HUES6 (cell line): ENCODE measurements around the gene CCT7.

Experiments
- H3K27ac ChIP-seq: 2 replicates; pipeline ENCODE4 v1.7.0; 2013; ENCODE audit warnings: low read depth, mild to moderate bottlenecking, low read length, inconsistent platforms
- H3K27me3 ChIP-seq: 2 replicates; pipeline ENCODE4 v1.6.1; 2013; ENCODE audit warnings: low read length; ENCODE audit not compliant: control insufficient read depth, insufficient read depth
- H3K36me3 ChIP-seq: 2 replicates; pipeline ENCODE4 v1.6.1; 2013; ENCODE audit warnings: low read length; ENCODE audit not compliant: control insufficient read depth, insufficient read depth
- H3K4me1 ChIP-seq: 2 replicates; pipeline ENCODE4 v1.6.1; 2013; ENCODE audit warnings: low read length; ENCODE audit not compliant: control insufficient read depth, insufficient read depth
- H3K4me3 ChIP-seq: 2 replicates; pipeline ENCODE4 v1.5.1; 2013; ENCODE audit warnings: low read depth, low read length
- H3K9ac ChIP-seq: one replicate; pipeline ENCODE4 v1.6.1; 2013; ENCODE audit warnings: mild to moderate bottlenecking, low read length
- H3K9me3 ChIP-seq: 2 replicates; pipeline ENCODE4 v1.6.1; 2013; ENCODE audit warnings: low read depth, low read length; ENCODE audit not compliant: control insufficient read depth, insufficient read depth

The CCT7 gene

GRCh38 chr2:73272270-73272669 lies 38.2 kb downstream of the CCT7 start:
- no peaks in the 10 kb centered on the region for H3K36me3 ChIP-seq
- peaks cover 7% of the 10 kb centered on the region; the same call in 1 of the 2 replicates for H3K4me1 ChIP-seq
- peaks cover 53% of the 10 kb centered on the region for H3K27me3 ChIP-seq
- H3K4me3 ChIP-seq = no peak overlapping the region
- no peaks in the 10 kb centered on the region for H3K9me3 ChIP-seq
- no peak overlapping the region for H3K9ac ChIP-seq
- H3K27ac ChIP-seq = no peak overlapping the region

- peaks cover 1% of the 10 kb centered on the region; the same call in 1 of the 2 replicates for H3K4me1 ChIP-seq
- no peak overlapping the region for H3K4me3 ChIP-seq
- no peaks in the 10 kb centered on the region for H3K9me3 ChIP-seq
- no peaks in the 10 kb centered on the region for H3K36me3 ChIP-seq
- H3K9ac ChIP-seq = no peak overlapping the region
- H3K27me3 ChIP-seq = peaks cover 20% of the 10 kb centered on the region
- H3K27ac ChIP-seq = no peak overlapping the region
Measured at GRCh38 chr2:73279852-73280251, 45.7 kb downstream of the CCT7 start.

- Histone ChIP-seq H3K9ac (no peak overlapping the region), H3K27me3 (peaks cover 34% of the 10 kb centered on the region), H3K4me3 (no peak overlapping the region), H3K27ac (no peak overlapping the region), H3K9me3 (no peaks in the 10 kb centered on the region), H3K36me3 (no peaks in the 10 kb centered on the region), H3K4me1 (peaks cover 6% of the 10 kb centered on the region)
Measured at GRCh38 chr2:73281244-73281643, 47.1 kb downstream of the CCT7 start.

GRCh38 chr2:73282924-73283544 lies 48.9 kb downstream of the CCT7 start:
- Histone ChIP-seq H3K4me3 (peak overlapping the region; percentile 65), H3K36me3 (no peaks in the 10 kb centered on the region), H3K27ac (no peak overlapping the region), H3K9ac (no peak overlapping the region), H3K9me3 (no peaks in the 10 kb centered on the region), H3K27me3 (peaks cover 52% of the 10 kb centered on the region), H3K4me1 (peaks cover 6% of the 10 kb centered on the region)

- Histone ChIP-seq H3K27ac (no peak overlapping the region), H3K27me3 (peaks cover 58% of the 10 kb centered on the region), H3K36me3 (no peaks in the 10 kb centered on the region), H3K9me3 (no peaks in the 10 kb centered on the region), H3K4me1 (peaks cover 6% of the 10 kb centered on the region), H3K4me3 (peak overlapping the region; percentile 65), H3K9ac (peak overlapping the region; percentile 9)
Measured at GRCh38 chr2:73283545-73284295, 49.6 kb downstream of the CCT7 start.

GRCh38 chr2:73284296-73285158 lies 50.4 kb downstream of the CCT7 start, which contains the start of gene FBXO41:
TSS of gene FBXO41 (minus strand) at chr2:73284478. CDS start at chr2:73269630, 14,848 bp downstream.
- peaks cover 6% of the 10 kb centered on the region for H3K4me1 ChIP-seq
- peak within 1 kb of the TSS; percentile 65 for H3K4me3 ChIP-seq
- H3K27ac ChIP-seq = no peak within 1 kb of the TSS
- peaks cover 66% of the 10 kb centered on the region for H3K27me3 ChIP-seq
- peak within 1 kb of the TSS; percentile 30 for H3K9ac ChIP-seq
- no peaks in the 10 kb centered on the region for H3K9me3 ChIP-seq
- no peaks in the 10 kb centered on the region for H3K36me3 ChIP-seq

GRCh38 chr2:73285159-73285739 lies 51.1 kb downstream of the CCT7 start:
- Histone ChIP-seq H3K27me3 (peaks cover 74% of the 10 kb centered on the region), H3K4me3 (peak overlapping the region; percentile 65), H3K36me3 (no peaks in the 10 kb centered on the region), H3K27ac (no peak overlapping the region), H3K9ac (no peak overlapping the region), H3K9me3 (no peaks in the 10 kb centered on the region), H3K4me1 (peaks cover 6% of the 10 kb centered on the region)

GRCh38 chr2:73286134-73286655 lies 52.1 kb downstream of the CCT7 start:
- no peak overlapping the region for H3K9ac ChIP-seq
- H3K27ac ChIP-seq = no peak overlapping the region
- H3K9me3 ChIP-seq = no peaks in the 10 kb centered on the region
- H3K36me3 ChIP-seq = no peaks in the 10 kb centered on the region
- no peak overlapping the region for H3K4me3 ChIP-seq
- peaks cover 78% of the 10 kb centered on the region for H3K27me3 ChIP-seq
- H3K4me1 ChIP-seq = peaks cover 6% of the 10 kb centered on the region

GRCh38 chr2:73289304-73289703 lies 55.2 kb downstream of the CCT7 start:
- H3K36me3 ChIP-seq = no peaks in the 10 kb centered on the region

GRCh38 chr2:73290049-73290839 lies 56.1 kb downstream of the CCT7 start:
- Histone ChIP-seq H3K27me3 (peaks cover 100% of the 10 kb centered on the region), H3K36me3 (no peaks in the 10 kb centered on the region), H3K9ac (no peak overlapping the region), H3K4me1 (peaks cover 9% of the 10 kb centered on the region), H3K9me3 (no peaks in the 10 kb centered on the region), H3K27ac (no peak overlapping the region), H3K4me3 (no peak overlapping the region)

More at GRCh38 chr2:73289304-73289703, 55.2 kb downstream of the CCT7 start:
- H3K9me3 ChIP-seq = no peaks in the 10 kb centered on the region
- H3K4me3 ChIP-seq = no peak overlapping the region
- peaks cover 14% of the 10 kb centered on the region for H3K4me1 ChIP-seq
- no peak overlapping the region for H3K9ac ChIP-seq
- H3K27ac ChIP-seq = no peak overlapping the region
- peaks cover 99% of the 10 kb centered on the region for H3K27me3 ChIP-seq
